ENCODE measurements around the gene CENPC. TPM values are rescaled to one million over a fixed set of nuclear protein-coding genes. Genes with fewer than 3 reads are reported as not detected.

The CENPC gene
- total RNA-seq, 2 donors from 2014 or later: 22.9 to 32.3 TPM

- Mint-ChIP-seq H3K4me1 (no peaks in the 10 kb centered on the region), H3K36me3 (ENCODE audit: low read depth) (no peaks in the 10 kb centered on the region), H3K27ac (no peak overlapping the region), H3K27me3 (ENCODE audit: insufficient read depth) (no peaks in the 10 kb centered on the region), H3K9me3 (no peaks in the 10 kb centered on the region), H3K4me3 (no peak overlapping the region)
- WGBS, 2 experiments (ENCODE audit: insufficient coverage in 1 of 2, insufficient read length in 1 of 2): 86 to 98% methylated on average over 1 of the region's 1 CpG
- H3K27ac ChIP-seq (ENCODE audit: low read depth, low read length): no peak overlapping the region
- H3K36me3 ChIP-seq (ENCODE audit: control insufficient read depth, insufficient read depth, low read length): no peaks in the 10 kb centered on the region
- no peak overlapping the region for H3K9ac ChIP-seq (ENCODE audit: extremely low read depth, low read length, poor library complexity, severe bottlenecking)
- no peaks in the 10 kb centered on the region for H3K4me1 ChIP-seq (ENCODE audit: control insufficient read depth, insufficient read depth, low read length)
- no peaks in the 10 kb centered on the region for H3K27me3 ChIP-seq (ENCODE audit: control insufficient read depth, insufficient read depth, low read length, poor library complexity, severe bottlenecking)
- no peaks in the 10 kb centered on the region for H3K9me3 ChIP-seq (ENCODE audit: control insufficient read depth, low read length)
- H3K4me3 ChIP-seq (ENCODE audit: low read length): no peak overlapping the region
- no peak for DNase-seq
- no peak for TF ChIP-seq CTCF (conservative IDR thresholded peaks at IDR 0.05)
These were observed 26.7 kb upstream of the CENPC start for GRCh38 chr4:67571975-67572374.

GRCh38 chr4:67570537-67570936 is 25.2 kb upstream of the CENPC start:
- Mint-ChIP-seq H3K4me3 (no peak overlapping the region), H3K36me3 (ENCODE audit: low read depth) (no peaks in the 10 kb centered on the region), H3K27ac (no peak overlapping the region), H3K4me1 (no peaks in the 10 kb centered on the region), H3K9me3 (no peaks in the 10 kb centered on the region), H3K27me3 (ENCODE audit: insufficient read depth) (no peaks in the 10 kb centered on the region)
- no peak for TF ChIP-seq CTCF (conservative IDR thresholded peaks at IDR 0.05)
- H3K4me1 ChIP-seq (ENCODE audit: control insufficient read depth, insufficient read depth, low read length): no peaks in the 10 kb centered on the region
- DNase-seq: no peak
- H3K27ac ChIP-seq (ENCODE audit: low read depth, low read length): no peak overlapping the region
- H3K36me3 ChIP-seq (ENCODE audit: control insufficient read depth, insufficient read depth, low read length): no peaks in the 10 kb centered on the region
- H3K4me3 ChIP-seq (ENCODE audit: low read length): no peak overlapping the region
- no peaks in the 10 kb centered on the region for H3K9me3 ChIP-seq (ENCODE audit: control insufficient read depth, low read length)
- H3K27me3 ChIP-seq (ENCODE audit: control insufficient read depth, insufficient read depth, low read length, poor library complexity, severe bottlenecking): no peaks in the 10 kb centered on the region
- WGBS, 2 experiments (ENCODE audit: insufficient coverage in 1 of 2, insufficient read length in 1 of 2): 93 to 100% methylated on average over 1 of the region's 1 CpG
- H3K9ac ChIP-seq (ENCODE audit: extremely low read depth, low read length, poor library complexity, severe bottlenecking): no peak overlapping the region

- no peak for TF ChIP-seq CTCF (conservative IDR thresholded peaks at IDR 0.05)
- Histone ChIP-seq H3K27me3 (ENCODE audit: control insufficient read depth, insufficient read depth, low read length, poor library complexity, severe bottlenecking) (no peaks in the 10 kb centered on the region), H3K4me1 (ENCODE audit: control insufficient read depth, insufficient read depth, low read length) (no peaks in the 10 kb centered on the region), H3K27ac (ENCODE audit: low read depth, low read length) (no peak overlapping the region), H3K4me3 (ENCODE audit: low read length) (no peak overlapping the region), H3K9me3 (ENCODE audit: control insufficient read depth, low read length) (no peaks in the 10 kb centered on the region), H3K36me3 (ENCODE audit: control insufficient read depth, insufficient read depth, low read length) (no peaks in the 10 kb centered on the region), H3K9ac (ENCODE audit: extremely low read depth, low read length, poor library complexity, severe bottlenecking) (no peak overlapping the region)
- WGBS, 2 experiments (ENCODE audit: insufficient coverage in 1 of 2, insufficient read length in 1 of 2): 100% methylated on average over 2 of the region's 2 CpGs; no CpG with 5 or more reads in 1 of the 2 experiments
- Mint-ChIP-seq H3K4me1 (no peaks in the 10 kb centered on the region), H3K36me3 (ENCODE audit: low read depth) (no peaks in the 10 kb centered on the region), H3K9me3 (no peaks in the 10 kb centered on the region), H3K27me3 (ENCODE audit: insufficient read depth) (no peaks in the 10 kb centered on the region), H3K27ac (no peak overlapping the region), H3K4me3 (no peak overlapping the region)
- no peak for DNase-seq
These were observed 23.5 kb upstream of the CENPC start for GRCh38 chr4:67568820-67569219.

All from endodermal cell (in vitro differentiated cells).